Measurements from ENCODE around the gene CDK5RAP2.

CDK5RAP2 gene

DNA sequence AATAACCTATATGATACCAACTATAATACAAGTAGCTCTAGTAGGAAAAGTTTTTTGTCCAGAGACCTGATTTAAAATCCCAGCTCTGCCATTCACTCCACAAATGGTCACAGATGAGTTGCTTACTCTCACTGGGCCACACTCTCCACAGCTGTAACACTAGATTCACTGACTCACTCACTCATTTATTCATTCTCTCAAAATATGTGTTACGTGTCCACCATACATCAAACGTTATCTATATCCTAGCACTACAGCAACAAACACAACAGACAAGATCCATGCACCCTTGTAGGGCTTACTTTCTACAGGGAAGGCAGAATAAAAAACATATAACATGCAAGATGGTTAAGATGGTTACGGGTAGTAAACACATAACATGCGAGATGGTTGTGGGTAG lies 146.3 kb downstream of the CDK5RAP2 start:
- no peak for DNase-seq

DNA sequence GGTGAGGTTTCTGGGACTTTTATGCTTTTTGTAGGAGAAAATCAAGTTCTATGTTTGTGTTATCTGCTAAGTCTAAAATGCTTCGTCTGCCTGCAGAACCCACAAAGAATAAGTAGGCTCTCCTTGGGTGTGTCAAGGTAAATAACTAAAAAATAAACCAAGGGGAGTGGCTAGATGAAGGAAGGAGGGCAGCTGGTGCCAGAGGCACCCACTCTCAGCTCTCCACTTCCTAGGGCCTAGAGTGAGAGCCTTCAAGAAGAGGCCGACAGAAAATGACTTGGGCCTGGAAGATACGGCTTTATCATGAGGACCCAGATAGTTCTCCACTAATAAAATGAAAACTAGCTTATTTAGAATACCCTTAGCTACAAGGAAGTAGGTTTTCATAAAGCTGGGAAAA lies 147.4 kb downstream of the CDK5RAP2 start:
- no peak for DNase-seq

DNA sequence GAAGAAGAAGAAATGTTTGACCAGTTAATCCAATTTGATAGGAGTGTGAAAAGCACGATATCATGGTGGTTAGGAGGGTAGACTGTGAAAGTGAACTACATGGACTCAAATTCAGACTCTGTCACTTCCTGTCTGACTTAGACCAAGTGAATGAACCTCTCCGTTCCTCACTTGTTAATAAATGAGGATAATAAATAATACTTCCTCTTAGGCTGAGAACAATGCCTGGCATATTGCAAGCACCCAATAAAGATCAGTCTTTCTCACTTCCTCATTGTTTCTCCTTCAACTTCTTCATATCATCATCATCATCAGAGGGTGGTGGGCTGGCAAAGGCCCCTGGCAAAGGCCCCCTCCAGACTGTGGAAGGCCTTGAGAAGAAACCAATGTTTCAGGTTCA lies 148.7 kb downstream of the CDK5RAP2 start:
- no peak for DNase-seq

DNA sequence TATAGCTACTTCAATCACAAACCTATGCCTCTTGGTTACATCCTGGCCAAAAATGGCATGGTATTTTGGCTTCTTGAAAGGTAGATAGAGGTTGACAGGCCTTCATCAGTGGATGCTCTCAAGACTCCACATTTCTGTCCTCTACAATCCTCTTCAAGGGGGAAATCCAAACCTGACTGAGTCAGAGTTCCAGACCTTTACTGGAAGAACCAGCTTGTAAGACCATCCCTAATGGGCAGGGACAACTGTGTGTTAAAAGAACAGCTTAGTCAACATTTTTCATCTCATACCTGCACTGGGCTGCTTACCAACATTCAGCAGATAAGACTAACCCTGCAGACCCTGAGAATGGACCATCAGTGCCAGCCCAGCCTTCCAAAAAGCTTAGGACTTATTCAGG lies 155.7 kb downstream of the CDK5RAP2 start:
- no peak for DNase-seq

DNA sequence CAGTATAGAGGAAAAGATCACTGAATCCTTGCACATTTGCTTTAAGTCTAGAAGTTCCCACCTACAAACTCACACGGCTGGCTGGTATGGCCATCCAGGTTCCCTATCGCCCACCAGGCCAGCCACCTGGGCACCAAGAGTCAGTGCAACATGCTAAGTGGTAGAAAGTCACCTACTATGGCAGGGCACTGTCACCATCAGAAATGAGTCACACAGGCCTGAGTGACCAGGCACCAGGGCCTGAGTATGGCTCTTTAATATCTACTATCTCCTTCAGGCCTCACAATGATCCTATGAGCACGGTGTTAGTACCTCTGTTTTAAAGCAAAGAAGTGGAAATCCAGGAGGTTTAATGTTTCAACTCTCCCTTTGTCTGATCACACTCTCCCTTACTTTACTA lies 156.2 kb downstream of the CDK5RAP2 start:
- DNase-seq = no peak

DNA sequence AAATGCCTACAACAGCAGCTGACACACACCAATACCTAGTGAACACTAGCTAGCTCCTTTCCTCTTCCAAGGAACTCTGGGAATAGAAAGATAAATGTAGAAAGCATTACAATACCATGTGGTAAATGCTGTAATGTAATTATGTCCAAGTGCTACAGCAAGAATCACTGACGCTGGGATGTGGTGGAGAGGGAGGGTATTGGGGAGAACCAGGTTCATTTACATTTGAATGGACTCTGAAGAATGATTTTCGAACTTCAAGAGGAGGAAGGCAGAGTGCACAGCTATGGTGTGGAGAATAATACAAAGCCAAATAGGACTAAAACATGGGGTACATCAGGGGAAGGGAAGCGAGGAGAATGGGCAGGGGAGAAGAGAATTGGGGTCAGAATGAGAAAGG lies 158.0 kb downstream of the CDK5RAP2 start:
- DNase-seq = no peak

DNA sequence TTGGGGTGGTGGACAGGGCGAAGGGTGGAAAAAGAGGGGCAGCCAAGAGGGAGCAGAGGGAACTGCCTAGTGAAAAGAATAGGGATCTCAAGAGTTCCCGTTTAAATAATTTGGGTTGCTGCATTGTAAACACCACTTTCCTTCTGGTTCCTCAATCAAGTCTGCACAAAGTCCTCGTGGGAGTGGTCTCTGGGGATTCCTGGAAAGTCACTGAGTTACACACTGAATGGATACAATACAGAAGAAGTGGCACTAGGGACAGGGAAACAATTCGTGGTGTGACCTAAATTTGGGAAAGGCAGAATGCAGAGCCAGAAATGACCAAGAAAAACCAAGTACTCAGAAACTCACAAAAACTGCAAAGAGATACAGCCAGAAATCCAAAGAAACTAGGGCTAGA lies 161.7 kb downstream of the CDK5RAP2 start:
- no peak for DNase-seq

DNA sequence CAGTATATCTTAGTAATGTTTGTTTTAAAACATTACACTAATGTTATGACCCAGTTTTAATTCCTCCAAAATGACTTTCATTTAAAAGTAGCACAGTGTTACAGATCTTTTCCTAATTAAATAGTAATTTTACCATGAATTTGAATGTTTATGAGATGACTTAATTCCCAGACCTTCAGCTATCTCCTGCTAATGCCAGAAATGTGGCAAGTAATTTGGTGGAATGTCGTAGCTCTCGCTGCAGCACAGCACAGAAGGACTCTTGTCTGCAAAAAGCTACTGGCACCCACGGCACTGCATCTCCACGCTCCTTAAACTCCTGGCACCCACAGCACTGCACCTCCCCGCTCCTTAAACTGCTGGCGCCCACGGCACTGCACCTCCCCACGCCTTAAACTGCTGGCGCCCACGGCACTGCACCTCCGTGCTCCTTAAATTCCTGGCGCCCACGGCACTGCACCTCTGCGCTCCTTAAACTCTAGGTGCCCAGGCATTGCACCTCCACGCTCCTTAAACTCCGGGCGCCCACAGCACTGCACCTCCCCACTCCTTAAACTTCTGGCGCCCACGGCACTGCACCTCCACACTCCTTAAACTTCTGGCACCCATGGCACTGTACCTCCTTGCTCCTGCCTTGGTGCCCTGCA lies 163.1 kb downstream of the CDK5RAP2 start:
- DNase-seq = no peak

DNA sequence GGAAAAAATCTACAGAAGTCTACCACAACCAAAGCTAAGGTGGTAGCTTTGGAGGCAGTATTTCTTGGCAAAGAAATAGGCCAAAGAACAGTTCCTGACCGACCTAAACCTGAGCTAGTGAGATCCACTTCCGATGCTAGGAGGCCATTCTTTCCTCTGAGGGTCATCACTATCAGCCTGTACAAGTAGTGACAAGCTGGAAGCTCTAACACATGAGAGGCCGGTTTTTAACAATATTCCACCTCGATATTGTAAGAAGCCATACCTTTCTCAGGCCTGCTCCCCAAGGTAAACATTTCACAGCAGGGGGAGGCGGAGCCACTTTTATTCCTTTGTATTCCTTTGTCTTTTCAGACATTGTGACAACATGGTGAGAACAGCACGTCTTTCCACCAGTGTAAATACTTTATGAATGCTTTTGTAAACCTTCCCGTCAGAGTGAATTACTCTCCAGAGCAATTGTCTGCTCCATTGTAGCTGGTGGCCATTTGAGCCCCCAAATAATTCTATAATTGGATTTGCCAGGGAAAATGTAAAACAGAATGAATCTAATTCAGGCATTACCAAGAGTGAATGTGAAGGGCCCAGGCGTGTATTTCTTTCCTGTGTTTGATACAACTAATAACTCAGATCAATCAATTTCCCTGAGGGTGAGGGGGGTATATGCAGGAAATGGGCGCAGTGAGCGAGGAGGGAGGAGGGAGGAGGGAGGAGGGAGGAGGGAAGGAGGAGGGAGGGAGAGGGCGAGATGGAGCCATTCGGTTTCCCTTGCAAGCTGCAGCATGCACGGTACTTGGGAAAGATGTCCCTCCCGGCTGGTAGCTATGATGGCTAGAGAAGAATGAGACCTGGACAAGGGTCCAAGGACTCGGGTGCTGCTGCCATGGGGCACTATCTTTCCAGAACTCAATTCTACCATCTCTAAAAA lies 166.6 kb downstream of the CDK5RAP2 start:
- DNase-seq = no peak

DNA sequence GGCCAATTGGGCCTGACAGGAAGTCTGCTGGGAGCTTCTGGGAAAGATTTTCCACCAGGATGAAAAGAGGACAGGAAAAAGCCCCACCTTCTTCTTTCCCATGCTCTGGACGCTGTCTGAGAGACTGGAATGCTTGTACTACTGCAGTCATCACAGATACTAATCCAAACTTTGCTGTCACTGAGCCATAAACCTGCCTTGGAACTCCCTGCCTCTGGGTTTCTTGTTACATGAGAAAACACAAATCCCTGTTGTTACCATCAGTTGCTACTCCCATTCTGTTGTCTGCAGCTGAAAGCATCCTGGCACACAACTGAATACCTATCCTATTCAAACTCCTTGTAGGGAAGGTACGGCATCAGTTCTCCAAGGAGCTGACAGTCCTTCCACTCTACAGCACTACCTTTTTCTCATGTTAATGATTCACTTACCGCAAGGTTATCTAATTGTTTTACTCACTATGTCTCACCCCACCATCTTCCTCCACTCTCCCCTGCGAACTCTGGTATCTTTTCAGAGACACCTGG lies 167.5 kb downstream of the CDK5RAP2 start:
- DNase-seq = no peak

DNA sequence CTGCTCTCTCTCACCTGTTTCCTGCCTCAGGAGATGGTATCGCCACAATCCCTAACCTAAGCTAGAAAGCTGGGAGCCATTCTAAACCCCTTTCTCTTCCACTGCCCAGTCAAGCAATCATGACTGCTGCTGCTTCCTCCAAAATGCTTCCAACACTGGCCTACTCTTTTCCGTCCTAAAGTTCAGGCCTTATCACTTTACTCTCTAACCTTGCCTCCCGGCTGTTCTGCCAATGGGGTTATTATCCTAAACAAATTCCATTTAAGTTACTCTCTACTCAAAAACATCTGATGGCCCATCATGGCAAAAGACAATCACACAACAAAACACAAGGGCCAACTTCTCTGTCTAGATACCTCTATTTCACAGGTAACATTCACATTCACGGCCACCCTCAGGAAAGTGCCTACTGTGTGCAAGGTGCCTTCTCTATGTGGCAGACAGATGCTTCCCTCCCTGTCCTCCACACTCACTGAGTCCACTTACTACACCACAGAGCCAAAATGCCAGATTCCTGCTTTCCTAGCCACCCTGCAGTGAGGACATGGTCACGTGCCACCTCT lies 168.0 kb downstream of the CDK5RAP2 start:
- no peak for DNase-seq

DNA sequence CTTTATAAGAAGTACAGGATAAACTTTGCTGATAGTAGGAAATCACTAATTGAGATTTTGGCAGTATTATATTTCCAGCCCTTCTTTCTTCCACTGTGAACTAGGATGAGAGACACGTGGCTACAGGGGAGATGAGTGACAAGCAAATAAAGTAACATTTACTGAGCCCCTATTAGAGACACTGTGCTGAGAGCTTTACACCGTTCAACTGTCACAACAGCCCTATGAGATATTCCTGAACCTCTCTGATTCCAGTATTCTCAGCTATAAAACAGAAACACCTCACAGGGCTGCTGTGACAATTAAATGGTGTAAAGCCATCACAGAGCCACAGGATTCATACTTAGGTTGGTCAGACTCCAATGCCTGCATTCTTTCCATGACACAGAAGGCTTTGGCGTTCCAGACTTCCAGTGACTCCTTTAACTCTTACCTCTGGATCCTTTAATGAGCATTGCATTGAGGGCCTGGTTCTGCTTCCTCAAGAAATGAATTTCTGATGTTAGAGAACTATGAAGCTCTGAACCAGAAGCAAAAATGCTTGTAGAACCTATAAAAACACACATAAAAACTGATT lies 169.0 kb downstream of the CDK5RAP2 start:
- DNase-seq = no peak

DNA sequence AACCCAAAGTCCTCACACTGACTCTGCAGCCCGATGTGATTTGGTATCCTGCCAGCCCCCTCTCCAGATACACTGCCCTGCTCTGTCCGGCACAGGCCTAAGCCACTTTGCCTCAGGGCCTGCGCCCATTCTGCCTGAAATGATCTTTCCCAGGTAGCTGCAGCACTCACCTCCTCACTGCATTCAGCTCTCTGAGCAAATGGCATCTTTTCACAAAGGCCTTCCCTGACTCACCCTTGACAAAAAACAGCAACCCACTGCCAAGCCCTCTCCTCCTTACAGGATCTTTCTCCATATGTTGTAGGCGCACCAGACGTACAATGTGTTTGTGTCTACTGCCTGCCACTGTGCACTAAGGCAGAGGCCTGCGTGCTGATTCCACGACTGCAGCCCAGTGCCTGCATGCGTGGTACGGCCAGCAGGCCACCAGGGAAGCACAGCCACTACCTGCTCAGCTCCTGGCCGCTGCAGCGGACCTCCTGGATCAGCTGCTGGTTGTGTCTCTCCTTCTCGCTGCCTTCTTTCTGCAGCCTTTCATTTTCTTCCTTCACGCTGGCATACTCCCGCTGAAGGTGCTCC lies 171.2 kb downstream of the CDK5RAP2 start:
- no peak for DNase-seq

DNA sequence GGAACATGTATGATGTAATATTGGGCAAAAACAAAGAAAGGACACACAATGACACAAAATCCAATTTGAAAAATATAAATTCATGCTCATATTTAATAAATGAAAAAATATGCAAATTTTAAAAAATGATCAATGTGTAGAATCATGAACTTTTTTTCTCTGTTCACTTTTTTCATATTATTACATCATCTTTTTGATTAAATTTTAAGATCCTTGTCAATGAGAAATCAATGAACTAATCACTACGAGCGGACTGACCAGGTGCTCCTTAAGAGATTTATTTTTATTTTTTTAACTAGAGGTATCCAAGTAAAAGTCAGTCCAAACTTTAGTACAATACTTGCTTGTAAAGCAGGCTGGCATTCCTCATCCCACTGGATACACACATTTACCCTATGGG lies 174.1 kb downstream of the CDK5RAP2 start:
- DNase-seq = no peak

DNA sequence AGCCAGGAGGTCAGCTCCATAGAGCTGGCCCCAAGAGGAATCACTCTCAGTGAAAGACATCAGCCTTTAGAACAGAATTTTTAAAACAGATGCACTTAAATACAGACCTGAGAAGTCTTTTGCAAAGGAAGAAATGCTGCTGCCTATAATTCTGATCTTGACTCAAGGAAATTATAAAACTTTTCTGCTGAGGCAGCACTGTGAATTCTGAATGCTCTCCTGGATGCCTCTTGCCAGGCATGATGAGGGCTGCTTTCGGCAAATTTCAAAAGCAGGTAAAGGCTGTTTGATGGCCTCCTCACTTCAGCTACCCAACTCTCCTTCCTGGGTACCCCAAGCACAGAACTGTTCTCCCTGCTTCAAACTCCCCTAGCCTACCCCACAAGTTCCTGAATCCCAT lies 174.8 kb downstream of the CDK5RAP2 start:
- no peak for DNase-seq

DNA sequence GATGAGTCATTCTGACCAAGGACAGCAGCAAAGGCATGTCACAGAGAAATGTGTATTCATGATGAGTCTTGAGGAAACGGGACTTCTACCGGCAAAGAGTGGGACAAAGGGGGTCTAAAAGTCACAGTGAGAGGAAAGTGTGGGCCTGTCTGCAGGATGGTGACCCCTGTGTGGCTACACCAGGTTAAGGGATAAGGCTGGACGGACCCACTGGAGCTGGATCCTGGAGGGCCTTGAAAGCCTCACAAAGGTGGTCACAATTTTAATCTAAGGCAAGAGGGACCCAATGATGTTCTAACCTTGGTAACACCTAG lies 176.5 kb downstream of the CDK5RAP2 start:
- DNase-seq = no peak

DNA sequence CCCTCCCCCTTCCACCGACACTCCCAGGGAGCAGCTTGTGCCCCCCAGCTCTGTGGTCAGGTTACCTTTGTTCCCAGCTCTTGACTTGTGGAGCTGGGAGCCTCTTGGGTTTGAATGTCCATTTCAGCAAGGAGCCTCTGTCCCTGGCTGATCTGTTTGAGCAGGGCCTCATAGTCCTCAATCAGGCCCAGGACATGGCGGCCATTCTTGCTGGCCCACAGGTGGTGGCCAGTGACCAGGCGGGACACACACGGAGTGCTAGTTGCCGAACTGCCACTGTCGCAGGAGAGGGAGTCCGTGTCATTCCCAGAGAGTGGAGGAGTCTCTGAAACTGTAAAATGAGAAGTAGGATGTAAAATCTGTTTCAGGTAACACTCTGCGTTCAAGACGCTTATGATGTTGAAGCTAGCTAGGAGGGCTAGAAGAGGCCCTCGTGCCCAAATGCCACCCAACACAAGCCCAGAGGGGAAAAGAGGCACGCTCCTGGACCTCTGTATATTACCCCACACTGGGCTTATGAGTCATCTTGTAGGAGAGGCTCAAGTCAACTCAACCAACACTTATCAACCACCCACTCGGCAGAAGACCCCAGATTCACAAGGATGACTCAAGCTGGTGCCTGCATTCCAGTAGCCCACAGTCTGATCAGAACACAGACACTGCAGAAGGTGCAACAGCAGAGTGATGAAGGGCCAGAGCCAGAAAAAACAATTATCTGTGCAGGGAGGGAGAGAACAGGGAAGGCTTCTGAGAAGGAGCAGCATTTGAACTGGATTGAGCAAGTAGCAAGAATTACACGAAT lies 177.0 kb downstream of the CDK5RAP2 start:
- no peak for DNase-seq

DNA sequence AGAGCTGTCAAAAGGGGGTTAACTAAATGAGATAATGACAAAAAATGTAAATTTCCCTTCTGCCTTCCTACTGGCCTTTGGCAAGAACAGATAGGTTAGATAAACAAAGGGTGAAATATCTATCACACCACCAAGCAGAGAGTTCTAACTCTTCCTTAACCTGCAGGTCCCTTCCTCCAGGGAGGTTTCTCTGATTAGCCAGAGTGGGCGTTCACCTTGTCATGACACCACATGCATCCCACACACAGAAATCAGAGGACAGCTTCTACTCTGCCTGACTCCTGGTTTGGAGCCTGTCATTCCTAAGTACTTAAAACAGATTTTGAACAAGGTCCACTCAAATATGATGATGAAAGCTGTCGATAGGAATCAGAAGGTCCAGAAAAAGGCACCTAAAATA lies 180.0 kb downstream of the CDK5RAP2 start:
- no peak for DNase-seq

DNA sequence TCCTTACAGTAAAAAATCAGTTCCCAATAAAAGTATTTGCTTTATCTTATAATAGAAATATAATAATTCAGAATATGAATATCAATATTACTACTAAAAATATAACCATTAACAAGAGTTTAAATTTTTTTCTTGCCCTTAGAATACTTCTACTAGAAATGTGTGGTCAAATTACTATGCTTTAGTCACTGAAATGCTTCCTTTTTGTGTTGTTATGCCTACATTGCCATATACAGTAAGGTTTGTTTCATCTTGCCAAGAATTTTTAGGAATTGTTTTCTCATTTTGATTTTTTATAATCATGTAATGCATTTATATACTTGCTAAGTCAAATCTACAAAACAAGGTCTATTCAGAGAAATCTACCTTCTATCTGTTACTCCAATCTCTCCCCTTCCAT lies 181.7 kb downstream of the CDK5RAP2 start:
- no peak for DNase-seq

DNA sequence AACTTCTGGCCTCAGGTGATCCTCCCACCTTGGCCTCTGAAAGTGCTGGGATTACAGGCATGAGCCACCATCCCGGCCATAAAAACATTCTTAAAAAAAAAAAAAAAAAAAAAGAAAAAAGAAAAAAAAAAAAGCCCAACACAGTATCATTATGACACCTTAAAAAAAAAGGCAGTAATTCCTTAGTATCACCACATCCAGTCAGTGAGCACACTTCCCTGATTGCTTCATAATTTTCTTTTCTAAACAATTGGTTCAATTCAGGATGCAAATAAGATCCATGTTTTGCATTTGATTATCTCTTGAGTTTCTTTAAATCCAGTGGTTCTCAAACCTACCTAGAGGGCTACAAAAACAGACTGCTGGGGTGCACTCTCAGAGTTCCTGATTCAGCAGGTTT lies 182.5 kb downstream of the CDK5RAP2 start:
- no peak for DNase-seq

DNA sequence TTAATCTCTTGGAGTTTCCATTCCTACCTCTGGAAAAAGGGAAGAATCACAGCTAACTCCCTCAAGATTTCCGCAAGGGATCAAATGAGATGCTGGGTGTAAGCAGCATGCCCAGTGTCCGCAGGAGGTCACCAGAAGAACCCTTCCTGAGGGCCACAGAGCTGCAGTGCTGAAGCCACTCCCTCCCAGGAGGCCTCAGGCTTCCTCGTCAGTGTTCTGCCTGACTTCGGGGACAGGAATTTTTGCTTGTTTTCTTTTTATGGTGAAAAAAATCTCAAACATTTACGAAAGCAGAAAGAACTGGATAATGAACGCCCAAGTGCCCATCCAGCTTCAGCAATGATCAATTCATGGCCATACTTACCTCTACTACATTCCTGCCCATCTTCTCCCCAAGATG lies 183.0 kb downstream of the CDK5RAP2 start:
- no peak for DNase-seq

DNA sequence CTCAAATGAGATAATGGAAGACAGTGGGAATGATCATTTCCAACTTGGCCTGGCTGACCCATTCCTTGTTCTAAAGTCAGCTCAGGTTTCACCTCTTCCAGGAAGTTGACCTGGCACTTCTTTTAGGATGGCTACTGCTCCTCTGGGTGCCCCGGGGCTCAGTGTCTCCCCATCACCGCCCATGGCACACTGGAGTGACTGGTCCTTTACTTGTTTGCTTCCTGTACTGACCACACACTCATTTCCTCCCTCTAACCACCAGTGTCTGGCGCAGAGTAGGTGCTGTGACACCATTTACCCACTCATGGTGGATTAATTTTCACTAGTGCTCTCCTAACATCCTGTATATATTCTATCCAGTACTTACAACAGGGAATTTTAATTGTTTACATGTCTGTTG lies 183.5 kb downstream of the CDK5RAP2 start:
- DNase-seq = no peak

DNA sequence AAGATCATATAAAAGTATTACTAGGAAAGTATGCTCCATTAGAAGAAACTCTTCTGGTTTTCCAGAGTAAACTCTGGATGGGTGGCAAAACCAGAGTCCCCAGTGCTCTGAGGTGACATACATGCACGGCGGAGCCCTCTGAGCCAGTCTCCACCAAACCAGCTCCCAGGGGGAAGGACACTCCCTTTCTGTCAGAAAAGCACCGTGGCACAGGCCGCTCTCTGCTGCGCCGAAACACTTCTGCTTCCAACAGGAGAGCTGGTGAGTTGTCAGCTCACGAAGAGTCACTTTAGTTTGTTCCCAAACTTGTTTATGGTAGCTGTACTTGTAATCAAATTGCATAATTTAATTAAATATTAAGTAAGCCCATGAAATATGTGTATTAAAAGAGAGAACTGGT lies 184.6 kb downstream of the CDK5RAP2 start:
- no peak for DNase-seq

Measured in GOT3 (cell line).